NCI-H748 (cell line): ENCODE results near the gene ZNF14.
A peak's percentile ranks its signal among the peaks of the same experiment; 100 is the strongest.
"Not testable (repeated sequence)": the region's sequence is repeated elsewhere in the genome, so short reads cannot be mapped to it uniquely, and the experiment has no call there.

Experiments
- DNase-seq: peaks from one replicate; lab custom pipeline; 2025; ENCODE audit not compliant: unreplicated experiment; lab: John Stamatoyannopoulos, UW

The ZNF14 gene

DNA sequence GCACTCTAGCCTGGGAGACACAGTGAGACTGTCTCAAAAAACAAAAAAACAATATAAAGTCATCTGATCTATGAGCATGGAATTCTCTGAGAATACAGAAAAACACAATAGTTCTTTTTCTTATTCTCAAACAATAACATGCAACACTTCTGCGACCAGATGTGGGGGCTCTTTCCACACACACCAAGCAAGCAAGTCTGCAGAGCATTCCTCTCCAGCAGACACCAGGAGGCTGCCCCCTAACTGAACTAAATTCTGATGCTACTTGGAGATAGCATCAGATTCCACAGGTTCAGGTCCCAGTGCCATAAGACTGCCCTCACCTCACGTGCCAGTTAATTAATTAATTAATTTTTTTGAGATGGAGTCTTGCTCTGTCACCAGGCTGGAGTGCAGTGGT, 36.5 kb downstream of the ZNF14 start:
- DNase-seq = no peak

DNA sequence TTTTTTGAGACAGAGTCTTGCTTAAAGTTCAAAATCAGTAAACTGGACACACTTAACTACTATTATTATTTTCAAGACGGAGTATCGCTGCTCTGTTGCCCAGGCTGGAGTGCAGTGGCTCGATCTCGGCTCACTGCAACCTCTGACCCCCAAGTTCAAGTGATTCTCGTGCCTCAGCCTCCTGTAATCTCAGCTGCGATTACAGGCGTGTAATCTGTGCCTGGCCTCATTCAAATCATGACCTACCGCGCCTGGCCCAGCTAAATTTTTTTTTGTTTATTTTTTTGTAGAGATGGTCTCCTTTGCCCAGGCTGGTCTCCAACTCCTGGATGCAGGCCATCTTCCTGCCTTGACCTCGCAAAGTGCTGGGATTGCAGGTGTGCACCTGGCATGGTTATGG, 41.2 kb downstream of the ZNF14 start:
- no peak for DNase-seq

GRCh38 chr19:19689023-19689422, 43.9 kb downstream of the ZNF14 start:
- DNase-seq = not testable (repeated sequence)

- peak; percentile 16 for DNase-seq
Measured at GRCh38 chr19:19687090-19687489, 45.8 kb downstream of the ZNF14 start.

DNA sequence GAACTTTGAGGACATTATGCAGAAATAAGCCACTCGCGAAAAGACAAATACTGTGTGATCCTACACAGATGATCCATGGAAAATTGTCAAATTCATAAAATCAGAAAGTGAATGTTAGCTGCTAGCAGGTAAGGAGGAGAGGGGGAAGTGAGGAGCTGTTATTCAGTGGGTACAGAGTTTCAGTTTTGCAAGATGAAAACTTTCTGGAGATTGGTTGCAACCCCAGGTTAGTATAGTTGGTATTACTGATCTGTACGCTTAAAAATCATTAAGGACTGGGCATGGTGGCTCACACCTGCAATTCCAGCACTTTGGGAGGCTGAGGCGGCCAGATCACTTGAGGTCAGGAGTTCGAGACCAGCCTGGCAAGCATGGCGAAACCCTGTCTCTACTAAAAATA, 46.3 kb downstream of the ZNF14 start:
- no peak for DNase-seq

DNA sequence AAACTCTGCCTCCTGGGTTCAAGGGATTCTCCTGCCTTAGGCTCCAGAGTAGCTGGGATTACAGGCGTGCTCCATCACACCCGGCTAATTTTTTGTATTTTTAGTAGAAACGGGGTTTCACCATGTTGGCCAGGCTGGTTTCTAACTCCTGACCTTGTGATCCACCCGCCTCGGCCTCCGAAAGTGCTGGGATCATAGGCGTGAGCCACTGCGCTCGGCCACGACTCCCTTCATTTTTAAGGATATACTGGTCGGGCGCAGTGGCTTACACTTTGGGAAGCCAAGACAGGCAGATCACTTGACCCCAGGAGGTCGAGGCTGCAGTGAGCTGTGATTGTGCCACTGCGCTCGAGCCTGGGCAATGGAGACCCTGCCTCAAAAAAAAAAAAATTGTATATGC, 46.8 kb downstream of the ZNF14 start:
- DNase-seq = not testable (repeated sequence)

DNA sequence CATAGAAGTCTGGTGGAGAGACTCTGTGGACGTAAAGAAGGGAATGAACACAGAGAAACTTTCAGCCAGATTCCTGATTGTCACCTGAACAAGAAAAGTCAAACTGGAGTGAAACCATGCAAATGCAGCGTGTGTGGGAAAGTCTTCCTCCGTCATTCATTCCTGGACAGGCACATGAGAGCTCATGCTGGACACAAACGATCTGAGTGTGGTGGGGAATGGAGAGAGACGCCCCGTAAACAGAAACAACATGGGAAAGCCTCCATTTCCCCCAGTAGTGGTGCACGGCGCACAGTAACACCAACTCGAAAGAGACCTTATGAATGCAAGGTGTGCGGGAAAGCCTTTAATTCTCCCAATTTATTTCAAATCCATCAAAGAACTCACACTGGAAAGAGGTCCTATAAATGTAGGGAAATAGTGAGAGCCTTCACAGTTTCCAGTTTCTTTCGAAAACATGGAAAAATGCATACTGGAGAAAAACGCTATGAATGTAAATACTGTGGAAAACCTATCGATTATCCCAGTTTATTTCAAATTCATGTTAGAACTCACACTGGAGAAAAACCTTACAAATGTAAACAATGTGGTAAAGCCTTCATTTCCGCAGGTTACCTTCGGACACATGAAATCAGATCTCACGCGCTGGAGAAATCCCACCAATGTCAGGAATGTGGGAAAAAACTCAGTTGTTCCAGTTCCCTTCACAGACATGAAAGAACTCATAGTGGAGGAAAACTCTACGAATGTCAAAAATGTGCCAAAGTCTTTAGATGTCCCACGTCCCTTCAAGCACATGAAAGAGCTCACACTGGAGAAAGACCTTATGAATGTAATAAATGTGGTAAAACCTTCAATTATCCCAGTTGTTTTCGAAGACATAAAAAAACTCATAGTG, 53.5 kb downstream of the ZNF14 start:
- DNase-seq = no peak

DNA sequence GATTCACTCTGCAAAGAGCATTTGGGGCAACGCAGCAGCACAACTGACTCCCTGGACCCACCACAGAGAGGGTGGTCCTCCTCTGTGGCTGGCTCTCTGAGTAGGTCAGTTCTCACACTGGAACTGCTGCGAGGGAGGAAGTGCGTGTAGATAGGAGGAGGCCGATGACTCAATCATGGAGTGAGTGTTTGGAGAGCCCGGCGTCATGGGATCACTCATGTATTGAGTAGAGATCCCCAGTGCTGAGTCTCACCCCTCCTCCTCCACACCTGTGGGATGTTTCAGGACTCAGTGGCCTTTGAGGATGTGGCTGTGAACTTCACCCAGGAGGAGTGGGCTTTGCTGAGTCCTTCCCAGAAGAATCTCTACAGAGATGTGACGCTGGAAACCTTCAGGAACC, 55.3 kb downstream of the ZNF14 start:
- DNase-seq = no peak

- DNase-seq = no peak
Measured at GRCh38 chr19:19674315-19674714, 58.6 kb downstream of the ZNF14 start.

DNA sequence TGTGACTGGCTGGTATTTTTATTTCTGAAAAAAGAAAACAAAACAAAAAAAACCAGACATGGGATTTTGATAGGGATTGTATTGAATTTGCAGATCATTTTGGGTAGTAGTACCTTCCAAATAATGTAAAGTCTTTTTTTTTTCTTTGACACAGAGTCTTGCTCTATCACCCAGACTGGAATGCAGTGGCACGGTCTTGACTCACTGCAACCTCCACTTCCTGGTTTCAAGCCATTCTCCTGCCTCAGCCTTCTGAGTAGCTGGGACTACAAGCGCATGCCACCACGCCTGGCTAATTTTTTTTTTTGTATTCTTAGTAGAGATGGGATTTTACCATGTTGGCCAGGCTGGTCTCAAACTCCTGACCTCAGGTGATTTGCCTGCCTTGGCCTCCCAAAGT, 60.1 kb downstream of the ZNF14 start:
- DNase-seq = no peak

- DNase-seq = no peak
Measured at GRCh38 chr19:19670070-19670551, 62.8 kb downstream of the ZNF14 start.

DNA sequence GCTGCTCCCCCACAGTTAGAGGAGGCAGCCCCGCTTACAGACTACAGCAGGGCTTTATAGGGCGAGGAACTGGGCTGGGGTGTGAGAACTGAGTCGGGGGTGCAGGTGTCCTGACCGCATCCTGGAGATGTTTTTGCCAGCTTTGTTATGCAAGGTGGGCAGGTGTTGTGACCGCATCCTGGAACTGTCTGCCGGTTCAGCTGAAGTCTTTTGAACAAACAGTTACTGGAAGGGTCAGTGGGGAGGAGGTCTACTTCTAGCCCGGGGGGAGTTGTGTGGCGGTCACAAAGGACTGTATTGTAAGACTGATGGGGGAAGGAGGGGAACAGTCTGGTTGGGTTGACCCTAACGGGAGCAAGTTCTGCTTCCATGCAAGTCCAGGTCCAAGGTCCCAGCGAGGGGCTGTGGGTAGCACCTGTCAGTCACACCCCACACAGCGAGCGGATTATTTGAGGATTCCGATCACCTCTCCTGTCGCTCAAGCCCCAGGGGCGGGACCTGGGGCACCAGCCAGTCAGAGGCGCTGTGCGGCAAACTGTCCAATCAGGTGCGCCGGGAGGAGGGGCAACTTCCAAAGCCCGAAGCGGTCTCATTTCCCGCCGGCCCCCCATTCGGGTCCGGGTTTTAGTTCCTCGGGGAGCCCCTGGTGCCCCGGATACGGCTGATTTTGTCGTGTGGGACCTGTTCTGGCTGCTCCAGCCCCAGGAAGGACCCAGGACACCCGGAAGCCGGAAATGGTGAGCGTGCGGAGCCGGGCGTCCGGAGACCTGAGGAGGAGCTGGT, 64.5 kb downstream of the ZNF14 start, which contains the start of gene ZNF101:
Gene ZNF101 (plus strand): TSS at position 610 of the 783 bp plus-strand sequence. CDS start 125 bp downstream, at position 735.
- peak; percentile 97 for DNase-seq

DNA sequence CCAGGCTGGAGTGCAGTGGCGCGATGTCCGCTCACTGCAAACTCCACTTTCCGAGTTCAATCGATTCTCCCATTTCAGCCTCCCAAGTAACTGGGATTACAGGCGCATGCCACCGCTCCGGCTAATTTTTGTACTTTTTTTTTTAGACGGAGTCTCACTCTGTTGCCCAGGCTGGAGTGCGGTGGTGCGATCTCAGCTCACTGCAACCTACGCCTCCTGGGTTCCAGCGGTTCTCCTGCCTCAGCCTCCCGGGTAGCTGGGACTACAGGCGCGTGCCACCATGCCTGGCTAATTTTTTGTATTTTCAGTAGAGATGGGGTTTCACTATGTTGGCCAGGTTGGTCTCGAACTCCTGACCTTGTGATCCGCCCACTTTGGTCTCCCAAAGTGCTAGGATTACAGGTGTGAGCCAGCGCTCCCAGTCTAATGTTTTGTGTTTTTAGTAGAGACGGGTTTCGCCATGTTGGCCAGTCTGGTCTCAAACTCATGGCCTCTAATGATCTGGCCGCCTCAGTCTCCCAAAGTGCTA, 67.4 kb downstream of the ZNF14 start:
- not testable (repeated sequence) for DNase-seq

DNA sequence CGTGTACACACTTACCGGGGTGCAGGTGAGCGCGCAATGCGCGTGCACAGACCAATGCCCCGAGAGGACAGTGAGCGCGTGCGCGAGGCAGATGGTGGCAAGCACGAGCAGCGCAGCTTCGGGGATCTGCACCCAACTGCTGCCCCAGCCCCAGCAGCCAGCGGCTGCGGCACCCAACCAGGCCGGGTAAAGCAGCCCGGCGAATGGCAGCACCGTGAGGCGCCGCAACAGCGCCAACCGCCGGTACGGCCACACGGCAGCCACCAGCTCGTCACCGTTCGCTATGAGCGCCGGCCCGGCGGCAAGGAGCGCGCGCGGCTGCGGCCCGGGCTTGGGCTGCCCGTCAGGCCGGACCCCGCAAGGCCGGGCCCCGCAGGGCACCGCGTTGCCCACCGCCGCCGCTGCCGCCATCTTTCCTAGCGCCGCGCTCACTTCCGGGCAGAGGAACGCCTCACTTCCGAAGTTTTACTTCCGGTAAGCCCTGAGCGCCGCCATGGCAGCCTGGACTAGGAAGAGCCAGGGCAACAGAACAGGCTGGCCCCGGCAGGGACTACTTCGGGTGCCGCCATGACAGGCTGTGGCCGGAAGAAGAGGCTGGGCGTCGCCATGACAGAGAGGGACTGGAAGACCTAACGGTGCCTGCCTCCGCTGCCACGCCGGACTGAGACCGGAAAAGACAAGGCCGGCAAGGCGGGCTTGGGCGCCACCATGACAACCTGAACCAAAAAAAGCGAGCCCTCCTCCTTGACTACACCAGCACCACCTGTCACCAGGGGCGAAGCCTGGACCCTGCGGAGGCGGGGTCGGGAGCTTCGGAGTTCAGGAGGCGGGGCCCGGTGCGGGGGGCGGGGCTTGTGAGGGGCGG, 69.4 kb downstream of the ZNF14 start, which contains the start of gene ATP13A1:
Gene ATP13A1 (minus strand): TSS at position 421 of the 865 bp plus-strand sequence. CDS start 10 bp downstream, at position 411.
- peak; percentile 99 for DNase-seq

DNA sequence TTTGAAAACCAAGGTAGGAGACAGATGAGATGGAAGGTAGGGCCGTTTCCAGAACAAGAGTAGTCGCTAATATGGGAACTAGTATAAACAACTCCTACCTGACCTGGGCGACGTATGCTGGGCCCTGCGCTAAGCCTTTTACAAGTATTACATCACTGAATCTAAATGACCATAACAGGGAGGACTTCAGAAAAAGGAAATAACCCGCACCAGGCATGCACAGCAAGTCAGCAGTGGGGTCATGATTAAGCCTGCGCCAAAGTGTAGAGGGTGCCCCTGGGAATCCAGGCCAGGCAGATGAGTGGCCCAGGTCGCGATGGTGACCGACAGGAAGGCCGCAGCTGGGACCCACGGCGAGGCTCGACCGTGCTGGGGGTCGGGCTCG, 70.0 kb downstream of the ZNF14 start:
- no peak for DNase-seq

GRCh38 chr19:19662344-19662743, 70.6 kb downstream of the ZNF14 start:
- no peak for DNase-seq

DNA sequence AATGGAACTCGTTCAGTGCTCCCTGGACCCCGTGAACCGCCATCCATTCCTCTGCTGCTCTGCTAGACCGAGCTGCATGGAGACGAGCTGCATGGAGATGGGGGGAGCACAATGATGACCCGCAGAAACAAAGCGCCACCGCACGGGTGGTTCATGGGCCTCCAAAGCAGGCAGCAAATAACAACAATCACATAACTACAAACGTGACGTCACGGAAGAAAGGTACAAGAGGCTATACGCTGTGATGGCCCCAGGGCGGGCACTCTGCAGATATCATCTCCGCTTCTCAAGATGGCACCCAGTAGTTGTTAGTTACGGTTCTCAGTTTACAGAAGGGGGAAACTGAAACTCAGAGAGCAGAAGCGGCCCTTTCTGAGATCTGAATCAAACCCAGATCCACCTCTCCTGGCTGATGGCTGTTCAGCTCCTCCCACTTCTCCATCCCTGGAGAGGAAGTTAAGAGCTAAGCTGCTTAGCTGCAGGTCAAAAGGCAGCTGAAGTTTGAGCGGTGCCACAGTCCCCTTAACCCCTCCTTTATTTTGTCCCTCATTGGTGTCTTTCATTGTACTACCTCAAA, 71.1 kb downstream of the ZNF14 start:
- no peak for DNase-seq

DNA sequence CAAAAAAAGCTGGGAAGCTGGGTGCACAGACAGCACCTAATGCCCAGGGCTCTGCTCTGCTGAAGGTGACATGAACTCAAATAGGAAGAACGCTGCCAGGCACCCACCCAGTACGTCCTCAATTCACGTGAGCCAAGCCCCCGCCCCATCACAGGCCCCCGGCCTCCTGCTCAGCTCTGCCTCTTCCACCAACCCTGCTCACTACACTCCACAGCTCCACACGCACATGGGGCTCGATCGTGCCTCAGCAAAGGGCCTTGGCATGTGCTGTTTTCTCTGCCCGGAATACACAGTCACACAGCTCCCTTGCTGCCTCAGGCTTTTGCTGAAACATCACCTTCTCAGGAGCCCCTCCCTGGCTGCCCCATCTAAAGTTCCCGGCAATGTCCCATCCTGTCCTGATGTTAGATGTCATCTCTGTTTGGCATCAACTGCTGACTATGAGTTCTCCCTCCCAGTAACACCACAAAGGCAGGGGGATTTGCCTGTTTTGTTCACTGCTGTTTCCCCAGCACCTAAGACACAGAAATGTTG, 71.7 kb downstream of the ZNF14 start:
- DNase-seq = no peak
